ENCODE results near the gene GSC2. TPM values are rescaled to one million over a fixed set of nuclear protein-coding genes. Genes with fewer than 3 reads are reported as not detected.

GSC2 gene
- total RNA-seq, 1 donor: not detected

- TF ChIP-seq CTCF (IDR thresholded peaks at IDR 0.05; ENCODE audit: insufficient read depth, low read depth, low read length): no peak
- DNase-seq (ENCODE audit: low read depth): no peak
Measured at GRCh38 chr22:19131685-19132015, 18.4 kb downstream of the GSC2 start.

GRCh38 chr22:19130959-19131684, 19.0 kb downstream of the GSC2 start, which contains the start of gene TSSK2:
Gene TSSK2 (plus strand): TSS chr22:19131308. CDS start chr22:19131400, 92 bp downstream.
- DNase-seq (ENCODE audit: low read depth): no peak
- no peak within 1 kb of the TSS for H3K4me3 ChIP-seq (ENCODE audit: low read depth, low read length)
- no peak for TF ChIP-seq CTCF (IDR thresholded peaks at IDR 0.05; ENCODE audit: insufficient read depth, low read depth, low read length)

More at GRCh38 chr22:19131685-19132015, 18.4 kb downstream of the GSC2 start:
- H3K4me3 ChIP-seq (ENCODE audit: low read depth, low read length): no peak overlapping the region

- no peak overlapping the region for H3K4me3 ChIP-seq (ENCODE audit: low read depth, low read length)
- DNase-seq (ENCODE audit: low read depth): no peak
- no peak for TF ChIP-seq CTCF (IDR thresholded peaks at IDR 0.05; ENCODE audit: insufficient read depth, low read depth, low read length)
Measured at GRCh38 chr22:19129871-19130270, 20.2 kb downstream of the GSC2 start.

- no peak overlapping the region for H3K4me3 ChIP-seq (ENCODE audit: low read depth, low read length)
- DNase-seq (ENCODE audit: low read depth): no peak
- TF ChIP-seq CTCF (IDR thresholded peaks at IDR 0.05; ENCODE audit: insufficient read depth, low read depth, low read length): no peak
Measured at GRCh38 chr22:19128946-19129727, 21.0 kb downstream of the GSC2 start.

- no peak for DNase-seq (ENCODE audit: low read depth)
- TF ChIP-seq CTCF (IDR thresholded peaks at IDR 0.05; ENCODE audit: insufficient read depth, low read depth, low read length): no peak
- no peak overlapping the region for H3K4me3 ChIP-seq (ENCODE audit: low read depth, low read length)
Measured at GRCh38 chr22:19128009-19128401, 22.1 kb downstream of the GSC2 start.

- no peak overlapping the region for H3K4me3 ChIP-seq (ENCODE audit: low read depth, low read length)
- TF ChIP-seq CTCF (IDR thresholded peaks at IDR 0.05; ENCODE audit: insufficient read depth, low read depth, low read length): no peak
- no peak for DNase-seq (ENCODE audit: low read depth)
Measured at GRCh38 chr22:19127329-19128008, 22.6 kb downstream of the GSC2 start.
